GM19397 (cell line): ENCODE results near the gene RBM25.
"Not testable (repeated sequence)": the region's sequence is repeated elsewhere in the genome, so short reads cannot be mapped to it uniquely, and the experiment has no call there.

Source experiments
- ATAC-seq: cut with Tn5 transposase; IDR thresholded peaks from one replicate; pipeline ENCODE4 v1.9.1; 2021; ENCODE audit warnings: mild to moderate bottlenecking, moderate library complexity; ENCODE audit not compliant: unreplicated experiment

Gene RBM25

DNA sequence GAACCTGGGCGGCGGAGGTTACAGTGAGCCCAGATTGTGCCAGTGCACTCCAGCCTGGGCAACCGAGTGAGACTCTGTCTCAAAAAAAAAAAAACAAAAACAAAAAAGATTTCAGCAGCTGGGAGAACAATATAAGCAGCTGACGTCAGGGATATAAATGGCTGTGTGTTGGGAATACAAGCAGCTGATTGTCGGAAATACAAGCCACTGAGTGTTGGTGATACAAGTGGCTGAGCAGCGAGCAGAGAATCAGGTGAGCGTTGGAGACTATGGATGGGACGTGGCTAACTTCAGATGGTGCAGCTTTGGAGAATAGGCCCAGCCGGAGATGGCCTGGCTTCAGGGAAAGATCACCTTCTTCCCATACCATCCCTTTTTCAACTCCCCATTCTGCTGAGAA lies 109.9 kb downstream of the RBM25 start:
- no peak for ATAC-seq

DNA sequence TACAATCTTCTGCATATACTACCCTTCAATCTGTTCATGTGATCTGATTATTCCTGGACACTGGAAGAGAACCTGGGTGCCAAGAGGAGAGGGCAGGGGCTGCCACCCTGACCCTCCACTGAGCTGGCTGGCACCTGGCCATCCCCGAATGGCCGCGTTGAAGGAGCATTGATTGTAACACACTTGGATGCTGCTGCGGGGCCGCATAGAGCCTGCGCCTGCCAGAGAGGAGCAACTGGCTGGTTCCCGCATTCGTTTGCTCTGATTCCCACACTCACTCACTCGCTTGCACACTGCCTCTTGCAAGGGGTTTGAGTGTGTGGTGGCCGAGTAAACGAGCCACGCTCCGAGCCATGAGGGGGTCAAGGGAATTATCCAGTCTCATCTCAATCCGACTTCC lies 110.4 kb downstream of the RBM25 start:
- ATAC-seq = no peak

DNA sequence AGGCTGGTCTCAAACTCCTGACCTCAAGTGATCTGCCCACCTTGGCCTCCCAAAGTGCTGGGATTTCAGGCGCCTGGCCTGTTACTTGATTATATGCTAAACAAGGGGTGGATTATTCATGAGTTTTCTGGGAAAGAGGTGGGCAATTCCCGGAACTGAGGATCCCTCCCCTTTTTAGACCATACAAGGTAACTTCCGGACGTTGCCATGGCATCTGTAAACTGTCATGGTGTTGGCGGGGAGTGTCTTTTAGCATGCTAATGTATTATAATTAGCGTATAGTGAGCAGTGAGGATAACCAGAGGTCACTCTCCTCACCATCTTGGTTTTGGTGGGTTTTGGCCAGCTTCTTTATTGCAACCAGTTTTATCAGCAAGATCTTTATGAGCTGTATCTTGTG lies 111.5 kb downstream of the RBM25 start:
- ATAC-seq = not testable (repeated sequence)

DNA sequence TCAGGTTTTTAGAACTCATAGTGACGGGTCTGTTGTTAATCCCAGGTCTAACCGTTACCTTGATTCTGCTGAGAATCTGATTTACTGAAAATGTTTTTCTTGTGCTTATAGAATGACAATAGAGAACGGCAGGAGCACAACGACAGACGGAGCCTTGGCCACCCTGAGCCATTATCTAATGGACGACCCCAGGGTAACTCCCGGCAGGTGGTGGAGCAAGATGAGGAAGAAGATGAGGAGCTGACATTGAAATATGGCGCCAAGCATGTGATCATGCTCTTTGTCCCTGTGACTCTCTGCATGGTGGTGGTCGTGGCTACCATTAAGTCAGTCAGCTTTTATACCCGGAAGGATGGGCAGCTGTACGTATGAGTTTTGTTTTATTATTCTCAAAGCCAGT lies 112.4 kb downstream of the RBM25 start:
- ATAC-seq = no peak

DNA sequence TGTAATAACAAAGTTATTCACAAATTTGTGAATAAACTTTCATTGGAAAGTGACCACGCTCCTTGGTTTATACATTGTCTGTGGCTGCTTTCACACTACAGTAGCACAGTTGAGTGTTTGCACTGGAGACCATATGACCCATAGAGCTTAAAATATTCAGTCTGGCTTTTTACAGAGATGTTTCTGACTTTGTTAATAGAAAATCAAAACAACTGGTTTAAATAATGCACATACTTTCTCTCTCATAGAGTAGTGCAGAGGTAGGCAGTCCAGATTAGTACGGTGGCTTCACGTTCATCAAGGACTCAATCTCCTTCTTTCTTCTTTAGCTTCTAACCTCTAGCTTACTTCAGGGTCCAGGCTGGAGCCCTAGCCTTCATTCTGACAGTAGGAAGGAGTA lies 114.2 kb downstream of the RBM25 start:
- no peak for ATAC-seq

DNA sequence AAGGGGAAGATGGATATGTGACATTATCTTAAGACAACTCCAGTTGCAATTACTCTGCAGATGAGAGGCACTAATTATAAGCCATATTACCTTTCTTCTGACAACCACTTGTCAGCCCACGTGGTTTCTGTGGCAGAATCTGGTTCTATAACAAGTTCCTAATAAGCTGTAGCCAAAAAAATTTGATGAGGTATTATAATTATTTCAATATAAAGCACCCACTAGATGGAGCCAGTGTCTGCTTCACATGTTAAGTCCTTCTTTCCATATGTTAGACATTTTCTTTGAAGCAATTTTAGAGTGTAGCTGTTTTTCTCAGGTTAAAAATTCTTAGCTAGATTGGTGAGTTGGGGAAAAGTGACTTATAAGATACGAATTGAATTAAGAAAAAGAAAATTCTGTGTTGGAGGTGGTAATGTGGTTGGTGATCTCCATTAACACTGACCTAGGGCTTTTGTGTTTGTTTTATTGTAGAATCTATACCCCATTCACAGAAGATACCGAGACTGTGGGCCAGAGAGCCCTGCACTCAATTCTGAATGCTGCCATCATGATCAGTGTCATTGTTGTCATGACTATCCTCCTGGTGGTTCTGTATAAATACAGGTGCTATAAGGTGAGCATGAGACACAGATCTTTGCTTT lies 114.9 kb downstream of the RBM25 start:
- no peak for ATAC-seq
